Measurements from ENCODE around the gene C1orf167.

GRCh38 chr1:11783556-11783955 is 21.6 kb downstream of the C1orf167 start:
- TF ChIP-seq CSRNP3 (CRISPR knock-in tag; IDR thresholded peaks at IDR 0.05) (no peak), OSR1 (CRISPR knock-in tag; IDR thresholded peaks at IDR 0.05) (no peak), PATZ1 (CRISPR knock-in tag; IDR thresholded peaks at IDR 0.05; ENCODE audit: borderline replicate concordance) (no peak), ZNF8 (CRISPR knock-in tag; IDR thresholded peaks at IDR 0.05) (no peak), ARNTL (CRISPR knock-in tag; IDR thresholded peaks at IDR 0.05; ENCODE audit: borderline replicate concordance, low read depth) (no peak), TOX (CRISPR knock-in tag; IDR thresholded peaks at IDR 0.05; ENCODE audit: borderline replicate concordance) (no peak), PPARA (CRISPR knock-in tag; IDR thresholded peaks at IDR 0.05; ENCODE audit: borderline replicate concordance) (no peak), RARB (CRISPR knock-in tag; IDR thresholded peaks at IDR 0.05) (no peak), POU6F1 (CRISPR knock-in tag; IDR thresholded peaks at IDR 0.05; ENCODE audit: borderline replicate concordance, low read depth) (no peak)

Data from SK-N-SH treated with all-trans-retinoic acid at 6 μM for 48 hours (cell line).